ENCODE data around the gene SGMS1.

The SGMS1 gene

DNA sequence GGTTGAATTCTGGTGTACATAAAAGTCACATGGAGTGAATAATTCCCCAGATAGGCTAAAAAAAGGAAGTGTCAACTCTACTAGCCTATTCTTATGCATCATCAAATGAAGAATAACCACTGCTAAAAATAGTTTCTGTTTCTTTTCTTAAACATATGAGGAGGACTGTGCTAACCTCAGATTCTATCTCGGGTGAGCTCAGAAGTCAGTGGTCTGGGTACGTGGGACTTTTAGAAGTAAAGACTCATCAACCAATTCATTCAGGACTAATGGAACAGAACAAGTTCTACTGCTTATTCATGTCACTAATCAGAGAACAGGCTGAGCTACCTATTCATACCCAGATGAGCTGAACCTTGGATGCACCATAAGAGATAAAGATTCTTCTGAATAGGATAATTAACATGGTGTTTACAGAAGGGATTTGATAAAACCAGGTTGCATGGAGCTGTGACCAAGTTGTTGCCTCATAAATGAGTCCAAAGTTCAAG lies 362.9 kb downstream of the SGMS1 start:
- no peak overlapping the region for H3K4me3 ChIP-seq (ENCODE audit: low read length)
- no peak for TF ChIP-seq ZNF274 (IDR thresholded peaks at IDR 0.05; ENCODE audit: low read depth, low read length)
